GM12878 (cell line): ENCODE results near the gene SLC35F2. TPM values are rescaled to one million over a fixed set of nuclear protein-coding genes. Genes with fewer than 3 reads are reported as not detected.

ENCODE experiments used
- ATAC-seq: fragments of 200-7000 bp; cut with Tn5 transposase; 3 replicates; pipeline ENCODE4 v1.9.1; 2020; ENCODE audit warnings: mild to moderate bottlenecking, moderate library complexity
- BruUV-seq: library from RNA; stranded (reverse); fragments of 400-500 nt; replicated peaks from 2 replicates; lab custom pipeline; 2021; lab: Mats Ljungman, UMichigan
- CTCF ChIA-PET: fragments of 300-600 bp; sonication (Branson Sonifier 250); formaldehyde crosslinking; extraction: SDS; loops from one replicate; lab custom pipeline; 2021; ENCODE audit warnings: inconsistent platforms; lab: Yijun Ruan, JAX
- POLR2A ChIA-PET: fragments of 350-600 bp; formaldehyde crosslinking; extraction: SDS; loops from one replicate; lab custom pipeline; 2021; ENCODE audit warnings: inconsistent platforms; lab: Charles Lee
- RAD21 ChIA-PET: fragments of 300-600 bp; sonication (Branson Sonifier 250); formaldehyde crosslinking; loops from one replicate; lab custom pipeline; 2023; ENCODE audit warnings: antibody characterized with exemption; ENCODE audit not compliant: unreplicated experiment; lab: Charles Lee
- SMC1A ChIA-PET: fragments of 300-600 bp; sonication (Branson Sonifier 250); formaldehyde crosslinking; loops from one replicate; lab custom pipeline; 2023; ENCODE audit not compliant: unreplicated experiment, uncharacterized antibody; lab: Charles Lee
- DNase-seq: peaks from one replicate; pipeline ENCODE4 v3.0.0-alpha.2; 2011; ENCODE audit warnings: low read depth, low spot score
- FAIRE-seq: peaks from 3 replicates; lab custom pipeline; 2011; peaks lifted over from hg19 to GRCh38; lab: Jason Lieb, UNC
- H2AFZ ChIP-seq: 2 replicates; pipeline ENCODE4 v1.6.0; 2011; ENCODE audit warnings: low read depth, low read length, control low read depth; ENCODE audit not compliant: control insufficient read depth
- H3K27ac ChIP-seq: 2 replicates; pipeline ENCODE4 v1.5.1; 2011; ENCODE audit warnings: control low read depth; ENCODE audit not compliant: control insufficient read depth, insufficient read depth
- H3K27me3 ChIP-seq, 2 experiments: replicated peaks in 1 of 2; 2 replicates each; pipeline versions ENCODE4 v1.6.0 to v1.6.1; 2011; ENCODE audit warnings: low read length in 1 of 2; ENCODE audit not compliant: control insufficient read depth in 2 of 2, insufficient read depth in 2 of 2
- H3K36me3 ChIP-seq, 2 experiments: 2 replicates each; pipeline ENCODE4 v1.5.1; 2011; ENCODE audit warnings: low read length in 1 of 2; ENCODE audit not compliant: control insufficient read depth in 2 of 2, insufficient read depth in 2 of 2
- H3K4me1 ChIP-seq: 2 replicates; pipeline ENCODE4 v1.6.1; 2011; ENCODE audit warnings: mild to moderate bottlenecking, low read length, moderate library complexity, mixed read lengths; ENCODE audit not compliant: control insufficient read depth, insufficient read depth
- H3K4me2 ChIP-seq: 2 replicates; pipeline ENCODE4 v1.6.0; 2011; ENCODE audit warnings: control low read depth; ENCODE audit not compliant: control insufficient read depth, insufficient read depth
- H3K4me3 ChIP-seq: fragments of 200-600 bp; sonication (generic); 2 replicates; pipeline ENCODE4 v1.5.1; 2016
- H3K79me2 ChIP-seq: 2 replicates; pipeline ENCODE4 v1.6.0; 2011; ENCODE audit warnings: low read length; ENCODE audit not compliant: control insufficient read depth, insufficient read depth
- H3K9ac ChIP-seq: 2 replicates; pipeline ENCODE4 v1.8.0; 2011; ENCODE audit warnings: low read length, control low read depth, mixed read lengths; ENCODE audit not compliant: control insufficient read depth, insufficient read depth
- H3K9me3 ChIP-seq: replicated peaks from 3 replicates; pipeline ENCODE4 v1.5.1; 2011; ENCODE audit warnings: mild to moderate bottlenecking, low read length; ENCODE audit not compliant: control insufficient read depth, insufficient read depth
- H4K20me1 ChIP-seq: 2 replicates; pipeline ENCODE4 v1.6.0; 2011; ENCODE audit not compliant: control insufficient read depth, insufficient read depth
- CREM ChIP-seq: IDR thresholded peaks from 2 replicates; pipeline ENCODE4 v1.6.1; 2014; ENCODE audit warnings: antibody characterized with exemption, low read depth
- CTCF ChIP-seq, 3 experiments: IDR thresholded peaks in 2 of 3; conservative IDR thresholded peaks in 1 of 3; 2 replicates each; pipeline ENCODE4 v1.5.1; 2011; ENCODE audit warnings: low read depth in 3 of 3, low read length in 3 of 3, mild to moderate bottlenecking in 3 of 3, control low read depth in 2 of 3, moderate library complexity in 2 of 3, inconsistent platforms in 1 of 3, mixed read lengths in 1 of 3; ENCODE audit not compliant: control insufficient read depth in 2 of 3, insufficient read depth in 1 of 3; ENCODE audit errors: extremely low read depth in 1 of 3
- FOXM1 ChIP-seq: IDR thresholded peaks from 2 replicates; pipeline ENCODE4 v1.6.1; 2012; ENCODE audit warnings: low read depth, mild to moderate bottlenecking, inconsistent platforms, low read length, moderate library complexity
- HCFC1 ChIP-seq: fragments of 150-350 bp; IDR thresholded peaks from 2 replicates; pipeline ENCODE4 v1.6.1; 2014; ENCODE audit warnings: low read length
- HDAC6 ChIP-seq: fragments of 200-600 bp; sonication (generic); IDR thresholded peaks from one replicate; pipeline ENCODE4 v1.8.0; 2017; ENCODE audit warnings: antibody characterized with exemption; ENCODE audit not compliant: unreplicated experiment
- KDM1A ChIP-seq: fragments of 200-600 bp; sonication (generic); IDR thresholded peaks from 2 replicates; pipeline ENCODE4 v1.6.1; 2016; ENCODE audit warnings: borderline replicate concordance
- MLLT1 ChIP-seq: fragments of 450-650 bp; IDR thresholded peaks from 2 replicates; pipeline ENCODE4 v1.6.1; 2016; ENCODE audit warnings: mild to moderate bottlenecking
- SMC3 ChIP-seq: IDR thresholded peaks from 2 replicates; pipeline ENCODE4 v1.6.1; 2011; ENCODE audit warnings: low read length, improper control_type of control experiment, borderline replicate concordance
- SUPT20H ChIP-seq: IDR thresholded peaks from 2 replicates; pipeline ENCODE4 v1.6.1; 2011; ENCODE audit warnings: low read depth, mild to moderate bottlenecking, low read length, moderate library complexity, borderline replicate concordance; ENCODE audit not compliant: control insufficient read depth
- ZNF217 ChIP-seq: fragments of 450-650 bp; IDR thresholded peaks from 2 replicates; pipeline ENCODE4 v1.6.1; 2017; ENCODE audit warnings: antibody characterized with exemption, mild to moderate bottlenecking
- ZNF384 ChIP-seq: IDR thresholded peaks from 2 replicates; pipeline ENCODE4 v1.6.1; 2012; ENCODE audit warnings: low read depth, mild to moderate bottlenecking, low read length, improper control_type of control experiment, borderline replicate concordance
- WGBS: methylation state at CpG from one replicate; pipeline ENCODE4 v1.1.6; 2016; ENCODE audit warnings: low lambda C conversion rate; ENCODE audit not compliant: insufficient replicate concordance, insufficient coverage; ENCODE audit errors: missing lambda C conversion rate; 5-methylcytosine and 5-hydroxymethylcytosine counted together
- in situ Hi-C: fragments of 300-500 bp; cut with MboI; formaldehyde crosslinking; loops from 9 replicates; pipeline ENCODE4 v1.14.3; 2018; ENCODE audit warnings: mixed read lengths
- intact Hi-C: fragments of 100-400 bp; cut with micrococcal nuclease; formaldehyde crosslinking; loops from one replicate; pipeline ENCODE4 v1.14.2; 2022; ENCODE audit not compliant: unreplicated experiment
- polyA plus RNA-seq, 11 experiments: library from polyadenylated mRNA; depleted of rRNA in 4 of 11; unstranded in 6 of 11; stranded (reverse) in 5 of 11; fragments of >200 nt; fragmentation: Nextera tagmentation in 4 of 11; fragmentation: Illumina TruSeq in 1 of 11; extraction: Ambion mirVana in 4 of 11; extraction: Trizol in 1 of 11; gene quantifications; 1 replicate in 1 of 11; 2 replicates in 10 of 11; pipeline versions ENCODE4 v1.2.1 to v1.2.3, GENCODE V29; 2011 to 2016; ENCODE audit warnings: inconsistent platforms in 2 of 11, missing spikeins in 2 of 11, low read depth in 1 of 11
- total RNA-seq, 4 experiments: library from RNA; depleted of rRNA in 3 of 4; stranded (reverse); fragments of >200 nt in 3 of 4; fragmentation: Illumina TruSeq in 1 of 4; extraction: Trizol in 1 of 4; gene quantifications; 2 replicates each; pipeline versions ENCODE4 v1.2.1 to v1.2.3, GENCODE V29; 2013 to 2021

SLC35F2 gene
- total and polyA plus RNA-seq, 10 of the 15 experiments (the other 5 are each of a cell fraction or from before 2014, with no cell fraction given) = 15.2 to 48.8 (median 40.1) TPM

GRCh38 chr11:107752508-107752907 lies 106.1 kb downstream of the SLC35F2 start:
- no peak for ATAC-seq
- 47% methylated on average over 5 of the region's 5 CpGs for WGBS
- SMC1A ChIA-PET = no interaction called here

More at GRCh38 chr11:107752508-107752907, 106.1 kb downstream of the SLC35F2 start:
- no peaks in the 10 kb centered on the region for H3K79me2 ChIP-seq
- RAD21 ChIA-PET = no interaction called here
- H3K27ac ChIP-seq = no peak overlapping the region
- no peak overlapping the region for H3K4me2 ChIP-seq
- CTCF ChIA-PET = interaction anchor here (1.3 kb wide), 1 partner anchor 9 kb away, joined by 3 read pairs; no protein-coding TSS in a partner anchor
- BruUV-seq = no TSS peak
- TF ChIP-seq MLLT1 (no peak), KDM1A (no peak), ZNF217 (no peak), CREM (no peak), ZNF384 (no peak), FOXM1 (no peak), CTCF (IDR thresholded peaks at IDR 0.05 in 2 of 3, conservative IDR thresholded peaks at IDR 0.05 in 1 of 3; ENCODE audit: control insufficient read depth in 2 of 3, extremely low read depth in 1 of 3, insufficient read depth in 1 of 3, low read depth in 3 of 3, low read length in 3 of 3) (no peak), SMC3 (no peak), HCFC1 (no peak), HDAC6 (no peak), SUPT20H (no peak)
- TF ChIP-seq, all 136 proteins: peak for 0
- Histone ChIP-seq H3K27me3 (no peaks in the 10 kb centered on the region; a peak in 1 of 4 replicates), H3K9ac (no peak overlapping the region), H3K36me3 (no peaks in the 10 kb centered on the region), H4K20me1 (no peaks in the 10 kb centered on the region), H3K9me3 (no peaks in the 10 kb centered on the region), H2AFZ (no peak overlapping the region), H3K4me1 (no peaks in the 10 kb centered on the region), H3K4me3 (no peak overlapping the region)
- no peak for FAIRE-seq
- in situ Hi-C loops = no loop called here
- POLR2A ChIA-PET = no interaction called here
- intact Hi-C loops = no loop called here
- no peak for DNase-seq
